Progenitor cell of endocrine pancreas (in vitro differentiated cells): ENCODE measurements around the gene RRM1. TPM values are rescaled to one million over a fixed set of nuclear protein-coding genes. Genes with fewer than 3 reads are reported as not detected.

Source experiments
- DNase-seq: peaks from one replicate; pipeline ENCODE4 v3.0.0; 2021; ENCODE audit warnings: low spot score; ENCODE audit not compliant: unreplicated experiment
- H3K27ac Mint-ChIP-seq: 2 replicates; pipeline ENCODE4 v1.8.0; 2021; ENCODE audit warnings: mild to moderate bottlenecking, moderate library complexity, mixed read lengths
- H3K27me3 Mint-ChIP-seq: 2 replicates; pipeline ENCODE4 v1.8.0; 2021; ENCODE audit warnings: mixed read lengths
- H3K36me3 Mint-ChIP-seq: 2 replicates; pipeline ENCODE4 v1.8.0; 2022; ENCODE audit warnings: mixed read lengths; ENCODE audit not compliant: insufficient read depth
- H3K4me1 Mint-ChIP-seq: 2 replicates; pipeline ENCODE4 v1.8.0; 2021; ENCODE audit warnings: low read depth, mixed read lengths
- H3K4me3 Mint-ChIP-seq: 2 replicates; pipeline ENCODE4 v1.8.0; 2021; ENCODE audit warnings: low read depth, mild to moderate bottlenecking, moderate library complexity, mixed read lengths
- H3K9me3 Mint-ChIP-seq: 2 replicates; pipeline ENCODE4 v1.8.0; 2021; ENCODE audit warnings: low read depth, mixed read lengths
- CTCF ChIP-seq: fragments of 200-600 bp; sonication (generic); IDR thresholded peaks from one replicate; pipeline ENCODE4 v1.5.0; 2021; ENCODE audit warnings: antibody characterized with exemption, mild to moderate bottlenecking; ENCODE audit not compliant: unreplicated experiment
- total RNA-seq: library from RNA; stranded (reverse); gene quantifications from 2 replicates; pipeline ENCODE4 v1.2.1, GENCODE V29; 2021

RRM1 gene
- total RNA-seq, 1 donor from 2014 or later, result 76.4 TPM

GRCh38 chr11:4183410-4184057 is 88.9 kb downstream of the RRM1 start:
- Mint-ChIP-seq H3K4me1 (peaks cover 2% of the 10 kb centered on the region), H3K27me3 (peaks cover 15% of the 10 kb centered on the region), H3K9me3 (no peaks in the 10 kb centered on the region), H3K4me3 (no peak overlapping the region), H3K36me3 (no peaks in the 10 kb centered on the region), H3K27ac (no peak overlapping the region)
- no peak for DNase-seq
- TF ChIP-seq CTCF, result no peak

GRCh38 chr11:4184163-4184916 is 89.7 kb downstream of the RRM1 start:
- no peak for DNase-seq
- Mint-ChIP-seq H3K36me3 (no peaks in the 10 kb centered on the region), H3K4me1 (peaks cover 5% of the 10 kb centered on the region), H3K9me3 (no peaks in the 10 kb centered on the region), H3K4me3 (no peak overlapping the region), H3K27ac (no peak overlapping the region), H3K27me3 (peaks cover 15% of the 10 kb centered on the region)
- no peak for TF ChIP-seq CTCF

GRCh38 chr11:4185561-4185960 is 91.0 kb downstream of the RRM1 start:
- no peaks in the 10 kb centered on the region for H3K36me3 Mint-ChIP-seq
- H3K9me3 Mint-ChIP-seq, result no peaks in the 10 kb centered on the region
- TF ChIP-seq CTCF, result no peak
- H3K27ac Mint-ChIP-seq, result no peak overlapping the region
- H3K4me1 Mint-ChIP-seq, result peaks cover 11% of the 10 kb centered on the region
- peak overlapping the region; percentile 23 for H3K4me3 Mint-ChIP-seq
- DNase-seq, result no peak
- peaks cover 15% of the 10 kb centered on the region for H3K27me3 Mint-ChIP-seq

- Mint-ChIP-seq H3K36me3 (no peaks in the 10 kb centered on the region), H3K27ac (no peak overlapping the region), H3K4me3 (peak overlapping the region; percentile 72), H3K9me3 (no peaks in the 10 kb centered on the region), H3K4me1 (peaks cover 11% of the 10 kb centered on the region), H3K27me3 (peaks cover 15% of the 10 kb centered on the region)
- no peak for DNase-seq
- no peak for TF ChIP-seq CTCF
These were observed 92.0 kb downstream of the RRM1 start for GRCh38 chr11:4186464-4187054.
